CD14-positive monocyte (primary cell): ENCODE results near the gene DIS3L2. TPM values are rescaled to one million over a fixed set of nuclear protein-coding genes. Genes with fewer than 3 reads are reported as not detected.

ENCODE experiments used
- DNase-seq, 3 donors: peaks; one replicate each; pipeline ENCODE4 v3.0.0-alpha.2; 2011 to 2022
- H2AFZ ChIP-seq: 2 replicates; pipeline ENCODE4 v1.6.0; 2012; ENCODE audit warnings: mild to moderate bottlenecking, low read depth, low read length, inconsistent platforms; ENCODE audit not compliant: insufficient read depth, poor library complexity, severe bottlenecking
- H3K27ac ChIP-seq, 2 donors: 1 replicate in 1 of 2; 2 replicates in 1 of 2; pipeline ENCODE4 v1.5.1; 2012 to 2013; ENCODE audit warnings: low read length in 2 of 2, control low read depth in 1 of 2, inconsistent platforms in 1 of 2, low read depth in 1 of 2, mild to moderate bottlenecking in 1 of 2
- H3K27me3 ChIP-seq, 2 donors: one replicate each; pipeline versions ENCODE4 v1.6.0 to v1.6.1; 2011 to 2013; ENCODE audit warnings: low read length in 2 of 2; ENCODE audit not compliant: control insufficient read depth in 2 of 2, insufficient read depth in 2 of 2
- H3K36me3 ChIP-seq, 2 donors: replicated peaks in 1 of 2; 1 replicate in 1 of 2; 2 replicates in 1 of 2; pipeline versions ENCODE4 v1.5.1 to v1.6.1; 2012 to 2013; ENCODE audit warnings: low read length in 2 of 2, control low read depth in 1 of 2, inconsistent platforms in 1 of 2, mild to moderate bottlenecking in 1 of 2; ENCODE audit not compliant: insufficient read depth in 2 of 2, control insufficient read depth in 1 of 2
- H3K4me1 ChIP-seq, 2 donors: 1 replicate in 1 of 2; 2 replicates in 1 of 2; pipeline versions ENCODE4 v1.5.1 to v1.6.1; 2012 to 2013; ENCODE audit warnings: low read length in 2 of 2, control low read depth in 1 of 2, inconsistent platforms in 1 of 2, mild to moderate bottlenecking in 1 of 2, moderate library complexity in 1 of 2; ENCODE audit not compliant: insufficient read depth in 2 of 2, control insufficient read depth in 1 of 2
- H3K4me2 ChIP-seq: replicated peaks from 2 replicates; pipeline ENCODE3; 2012; ENCODE audit warnings: low read length, moderate library complexity, mild to moderate bottlenecking; ENCODE audit not compliant: poor library complexity, severe bottlenecking; ENCODE audit errors: extremely low read depth
- H3K4me3 ChIP-seq, 3 experiments: fragments of 200-600 bp in 1 of 3; sonication (generic) in 1 of 3; replicated peaks in 1 of 3; 1 replicate in 2 of 3; 2 replicates in 1 of 3; pipeline ENCODE4 v1.5.1; 2011 to 2013; ENCODE audit warnings: low read length in 3 of 3, mild to moderate bottlenecking in 3 of 3, control low read depth in 2 of 3, low read depth in 2 of 3, inconsistent platforms in 1 of 3, moderate library complexity in 1 of 3
- H3K79me2 ChIP-seq: 2 replicates; pipeline ENCODE4 v1.6.0; 2012; ENCODE audit warnings: mild to moderate bottlenecking, control low read depth, inconsistent platforms, low read length, moderate library complexity; ENCODE audit not compliant: insufficient read depth
- H3K9ac ChIP-seq: 2 replicates; pipeline ENCODE4 v1.6.0; 2017; ENCODE audit warnings: low read length, mild to moderate bottlenecking; ENCODE audit not compliant: insufficient read depth, poor library complexity, severe bottlenecking
- H3K9me3 ChIP-seq, 2 donors: replicated peaks in 1 of 2; 1 replicate in 1 of 2; 2 replicates in 1 of 2; pipeline versions ENCODE4 v1.5.1 to v1.6.1; 2012 to 2013; ENCODE audit warnings: low read length in 2 of 2, control low read depth in 1 of 2; ENCODE audit not compliant: control insufficient read depth in 1 of 2, insufficient read depth in 1 of 2
- H4K20me1 ChIP-seq: 2 replicates; pipeline ENCODE4 v1.6.0; 2012; ENCODE audit warnings: mild to moderate bottlenecking, low read length, control low read depth, moderate library complexity; ENCODE audit not compliant: insufficient read depth
- H3K27ac Mint-ChIP-seq, 7 donors: one replicate each; pipeline ENCODE4 v1.8.0; 2020; ENCODE audit warnings: mild to moderate bottlenecking in 7 of 7, mixed read lengths in 7 of 7, moderate library complexity in 6 of 7, inconsistent platforms in 2 of 7
- H3K27me3 Mint-ChIP-seq, 3 donors: one replicate each; pipeline ENCODE4 v1.8.0; 2021 to 2022; ENCODE audit warnings: low read depth in 3 of 3, mild to moderate bottlenecking in 3 of 3, mixed read lengths in 3 of 3, moderate library complexity in 3 of 3, inconsistent platforms in 1 of 3
- H3K36me3 Mint-ChIP-seq, 2 donors: one replicate each; pipeline ENCODE4 v1.8.0; 2020; ENCODE audit warnings: mixed read lengths in 2 of 2, inconsistent platforms in 1 of 2, mild to moderate bottlenecking in 1 of 2
- H3K4me1 Mint-ChIP-seq: one replicate; pipeline ENCODE4 v1.8.0; 2020; ENCODE audit warnings: mild to moderate bottlenecking, mixed read lengths
- H3K4me3 Mint-ChIP-seq, 2 donors: one replicate each; pipeline ENCODE4 v1.8.0; 2020; ENCODE audit warnings: mild to moderate bottlenecking in 2 of 2, mixed read lengths in 2 of 2, moderate library complexity in 1 of 2
- H3K9me3 Mint-ChIP-seq, 7 donors: one replicate each; pipeline ENCODE4 v1.8.0; 2020 to 2022; ENCODE audit warnings: mixed read lengths in 7 of 7, mild to moderate bottlenecking in 6 of 7, moderate library complexity in 6 of 7, inconsistent platforms in 2 of 7
- WGBS: methylation state at CpG from one replicate; pipeline ENCODE4 v1.1.5; 2013; ENCODE audit warnings: missing lambda C conversion rate; ENCODE audit not compliant: insufficient coverage; 5-methylcytosine and 5-hydroxymethylcytosine counted together
- intact Hi-C, 2 donors: fragments of 100-400 bp; cut with micrococcal nuclease; formaldehyde crosslinking; loops; one replicate each; pipeline versions ENCODE4 v1.15.0 to v1.15.1; 2023
- polyA plus RNA-seq, 3 donors: library from polyadenylated mRNA; depleted of rRNA in 1 of 3; unstranded in 2 of 3; stranded (reverse) in 1 of 3; fragments of 300-500 nt in 2 of 3; fragments of >200 nt in 1 of 3; fragmentation: Illumina TruSeq in 2 of 3; gene quantifications; 1 replicate in 2 of 3; 2 replicates in 1 of 3; pipeline ENCODE4 v1.2.3, GENCODE V29; 2012 to 2021
- TF ChIP-seq, protein P1 (sequence below): fragments of 200-600 bp; IDR thresholded peaks from one replicate; pipeline ENCODE4 v1.8.0; 2022; ENCODE audit warnings: antibody characterized with exemption, mild to moderate bottlenecking

Gene DIS3L2
- polyA plus RNA-seq, 3 donors = 6.0 to 21.7 (median 6.4) TPM

GRCh38 chr2:232076272-232076671 lies 114.8 kb downstream of the DIS3L2 start:
- peaks cover 7 to 14% of the 10 kb centered on the region in 2 donors for H3K4me1 ChIP-seq
- no peaks in the 10 kb centered on the region for H4K20me1 ChIP-seq
- Mint-ChIP-seq H3K27ac (no peak overlapping the region), H3K4me1 (peaks cover 21% of the 10 kb centered on the region), H3K4me3 (no peak overlapping the region), H3K27me3 (peaks cover 0 to 2% (median under 1%) of the 10 kb centered on the region in 3 donors), H3K9me3 (peaks cover 0 to 3% (median 2%) of the 10 kb centered on the region in 7 donors), H3K36me3 (peaks cover 3 to 7% of the 10 kb centered on the region in 2 donors)
- intact Hi-C loops = no loop called here
- WGBS = no CpG with 5 or more reads among the region's 1 CpG
- no peak overlapping the region for H3K27ac ChIP-seq
- no peaks in the 10 kb centered on the region for H3K27me3 ChIP-seq
- TF ChIP-seq, protein P1, sequence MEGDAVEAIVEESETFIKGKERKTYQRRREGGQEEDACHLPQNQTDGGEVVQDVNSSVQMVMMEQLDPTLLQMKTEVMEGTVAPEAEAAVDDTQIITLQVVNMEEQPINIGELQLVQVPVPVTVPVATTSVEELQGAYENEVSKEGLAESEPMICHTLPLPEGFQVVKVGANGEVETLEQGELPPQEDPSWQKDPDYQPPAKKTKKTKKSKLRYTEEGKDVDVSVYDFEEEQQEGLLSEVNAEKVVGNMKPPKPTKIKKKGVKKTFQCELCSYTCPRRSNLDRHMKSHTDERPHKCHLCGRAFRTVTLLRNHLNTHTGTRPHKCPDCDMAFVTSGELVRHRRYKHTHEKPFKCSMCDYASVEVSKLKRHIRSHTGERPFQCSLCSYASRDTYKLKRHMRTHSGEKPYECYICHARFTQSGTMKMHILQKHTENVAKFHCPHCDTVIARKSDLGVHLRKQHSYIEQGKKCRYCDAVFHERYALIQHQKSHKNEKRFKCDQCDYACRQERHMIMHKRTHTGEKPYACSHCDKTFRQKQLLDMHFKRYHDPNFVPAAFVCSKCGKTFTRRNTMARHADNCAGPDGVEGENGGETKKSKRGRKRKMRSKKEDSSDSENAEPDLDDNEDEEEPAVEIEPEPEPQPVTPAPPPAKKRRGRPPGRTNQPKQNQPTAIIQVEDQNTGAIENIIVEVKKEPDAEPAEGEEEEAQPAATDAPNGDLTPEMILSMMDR = no peak
- no peak for DNase-seq
- H3K4me3 ChIP-seq = no peak overlapping the region
- no peak overlapping the region for H3K9ac ChIP-seq
- no peaks in the 10 kb centered on the region for H3K36me3 ChIP-seq
- no peaks in the 10 kb centered on the region for H3K9me3 ChIP-seq
- H3K4me2 ChIP-seq = no peak overlapping the region
- H2AFZ ChIP-seq = no peak overlapping the region
- H3K79me2 ChIP-seq = no peaks in the 10 kb centered on the region

GRCh38 chr2:232076736-232077135 lies 115.2 kb downstream of the DIS3L2 start:
- H3K4me3 Mint-ChIP-seq = no peak overlapping the region

More at GRCh38 chr2:232076736-232077135, 115.2 kb downstream of the DIS3L2 start:
- Histone ChIP-seq H3K4me2 (no peak overlapping the region), H3K9ac (no peak overlapping the region), H3K27me3 (no peaks in the 10 kb centered on the region), H3K27ac (no peak overlapping the region), H2AFZ (no peak overlapping the region), H3K79me2 (no peaks in the 10 kb centered on the region), H3K36me3 (no peaks in the 10 kb centered on the region), H3K4me3 (no peak overlapping the region), H4K20me1 (no peaks in the 10 kb centered on the region), H3K4me1 (peaks cover 7 to 14% of the 10 kb centered on the region in 2 donors), H3K9me3 (peaks cover 0 to 2% of the 10 kb centered on the region in 2 donors)
- DNase-seq = no peak
- Mint-ChIP-seq H3K4me1 (peaks cover 18% of the 10 kb centered on the region), H3K9me3 (peaks cover under 1 to 5% (median 3%) of the 10 kb centered on the region in 7 donors), H3K27ac (peak overlapping the region in 1 of 7 donors; percentile 18), H3K36me3 (peaks cover 3 to 7% of the 10 kb centered on the region in 2 donors), H3K27me3 (peaks cover 0 to 2% (median 0%) of the 10 kb centered on the region in 3 donors)
- WGBS = 100% methylated on average over 1 of the region's 3 CpGs
- TF ChIP-seq, protein P1 = no peak
- intact Hi-C loops = no loop called here
